Thyroid gland (tissue), 4 donors: Measurements from ENCODE around the gene DAPK1.

Source experiments
- CTCF ChIP-seq, 6 experiments: fragments of 200-600 bp in 3 of 6; fragments of 450-650 bp in 3 of 6; sonication (generic) in 3 of 6; IDR thresholded peaks; one replicate each; pipeline ENCODE4 v1.5.1; 2016 to 2019; ENCODE audit warnings: antibody characterized with exemption in 6 of 6, mild to moderate bottlenecking in 2 of 6, inconsistent platforms in 1 of 6, moderate library complexity in 1 of 6
- POLR2A ChIP-seq, 2 donors: fragments of 450-650 bp; IDR thresholded peaks; one replicate each; pipeline ENCODE4 v1.6.1; 2017; ENCODE audit warnings: antibody characterized with exemption in 2 of 2, mild to moderate bottlenecking in 2 of 2, moderate library complexity in 1 of 2

GRCh38 chr9:87710443-87710842 is 212.8 kb downstream of the DAPK1 start:
- TF ChIP-seq CTCF (IDR thresholded peaks at IDR 0.05) (no peak), POLR2A (IDR thresholded peaks at IDR 0.05) (no peak)
